Prostate gland (tissue), 2 donors: ENCODE data around the gene ZMYND10. TPM values are rescaled to one million over a fixed set of nuclear protein-coding genes. Genes with fewer than 3 reads are reported as not detected.

ENCODE experiments used
- DNase-seq: peaks from one replicate; pipeline ENCODE4 v3.0.0-alpha.2; 2019; ENCODE audit warnings: low spot score
- H3K27ac ChIP-seq, 2 donors: fragments of 200-600 bp; sonication (generic); 2 replicates each; pipeline ENCODE4 v1.5.1; 2017 to 2019
- H3K27me3 ChIP-seq: fragments of 200-600 bp; sonication (generic); replicated peaks from 2 replicates; pipeline ENCODE4 v1.5.1; 2019; ENCODE audit not compliant: insufficient read depth
- H3K36me3 ChIP-seq, 2 donors: fragments of 200-600 bp; sonication (generic); 1 replicate in 1 of 2; 2 replicates in 1 of 2; pipeline versions ENCODE4 v1.5.1 to v1.8.1; 2017 to 2019
- H3K4me1 ChIP-seq: fragments of 200-600 bp; sonication (generic); replicated peaks from 2 replicates; pipeline ENCODE4 v1.5.1; 2019
- H3K4me3 ChIP-seq, 2 donors: fragments of 200-600 bp; sonication (generic); 2 replicates each; pipeline ENCODE4 v1.5.1; 2017 to 2019
- H3K9me3 ChIP-seq: fragments of 200-600 bp; sonication (generic); 2 replicates; pipeline ENCODE4 v1.5.1; 2017
- POLR2A ChIP-seq: fragments of 450-650 bp; IDR thresholded peaks from one replicate; pipeline ENCODE4 v1.6.1; 2016; ENCODE audit warnings: antibody characterized with exemption, mild to moderate bottlenecking
- POLR2AphosphoS5 ChIP-seq: sonication (generic); formaldehyde crosslinking; IDR thresholded peaks from one replicate; pipeline ENCODE4 v1.6.1; 2017; ENCODE audit warnings: antibody characterized with exemption
- WGBS: methylation state at CpG from one replicate; pipeline ENCODE4 v1.1.5; 2018; 5-methylcytosine and 5-hydroxymethylcytosine counted together
- intact Hi-C: fragments of 100-400 bp; cut with DNase I; formaldehyde crosslinking; loops from one replicate; pipeline ENCODE4 v1.14.2; 2022
- total RNA-seq, 2 donors: library from RNA; depleted of rRNA; stranded (reverse); fragments of >200 nt; gene quantifications; one replicate each; pipeline ENCODE4 v1.1.0, GENCODE V29; 2016
- TF ChIP-seq, protein P1 (sequence below), 4 experiments: fragments of 200-600 bp in 2 of 4; fragments of 450-650 bp in 2 of 4; sonication (generic) in 2 of 4; IDR thresholded peaks; 1 replicate in 3 of 4; 2 replicates in 1 of 4; pipeline ENCODE4 v1.5.1; 2016 to 2019; ENCODE audit warnings: antibody characterized with exemption in 4 of 4, mild to moderate bottlenecking in 2 of 4, moderate library complexity in 2 of 4

Gene ZMYND10
- total RNA-seq, 2 donors from 2014 or later = 1.6 to 41.9 TPM

GRCh38 chr3:50298836-50299637, 46.5 kb downstream of the ZMYND10 start, which contains the start of the genes HYAL3 and NAA80:
Gene HYAL3 (minus strand): TSS chr3:50299405. CDS start chr3:50295602, 3,803 bp downstream.
Gene NAA80 (minus strand): TSS chr3:50299405. CDS start chr3:50297463, 1,942 bp downstream.
- Histone ChIP-seq H3K36me3 (no peaks in the 10 kb centered on the region), H3K27ac (peak within 1 kb of the TSS; percentile 84 to 89), H3K9me3 (no peaks in the 10 kb centered on the region), H3K4me1 (peaks cover 11% of the 10 kb centered on the region), H3K27me3 (no peaks in the 10 kb centered on the region), H3K4me3 (peak within 1 kb of the TSS; percentile 54 to 56)
- TF ChIP-seq, protein P1, sequence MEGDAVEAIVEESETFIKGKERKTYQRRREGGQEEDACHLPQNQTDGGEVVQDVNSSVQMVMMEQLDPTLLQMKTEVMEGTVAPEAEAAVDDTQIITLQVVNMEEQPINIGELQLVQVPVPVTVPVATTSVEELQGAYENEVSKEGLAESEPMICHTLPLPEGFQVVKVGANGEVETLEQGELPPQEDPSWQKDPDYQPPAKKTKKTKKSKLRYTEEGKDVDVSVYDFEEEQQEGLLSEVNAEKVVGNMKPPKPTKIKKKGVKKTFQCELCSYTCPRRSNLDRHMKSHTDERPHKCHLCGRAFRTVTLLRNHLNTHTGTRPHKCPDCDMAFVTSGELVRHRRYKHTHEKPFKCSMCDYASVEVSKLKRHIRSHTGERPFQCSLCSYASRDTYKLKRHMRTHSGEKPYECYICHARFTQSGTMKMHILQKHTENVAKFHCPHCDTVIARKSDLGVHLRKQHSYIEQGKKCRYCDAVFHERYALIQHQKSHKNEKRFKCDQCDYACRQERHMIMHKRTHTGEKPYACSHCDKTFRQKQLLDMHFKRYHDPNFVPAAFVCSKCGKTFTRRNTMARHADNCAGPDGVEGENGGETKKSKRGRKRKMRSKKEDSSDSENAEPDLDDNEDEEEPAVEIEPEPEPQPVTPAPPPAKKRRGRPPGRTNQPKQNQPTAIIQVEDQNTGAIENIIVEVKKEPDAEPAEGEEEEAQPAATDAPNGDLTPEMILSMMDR (IDR thresholded peaks at IDR 0.05) = peak in 3 of 4 experiments; percentile 19 to 68 (median 61)
- TF ChIP-seq POLR2AphosphoS5 (peak; percentile 94), POLR2A (peak; percentile 99)
- under 1% methylated on average over 53 of the region's 61 CpGs for WGBS
- peak; percentile 100 for DNase-seq
- intact Hi-C loops = no loop called here

DNA sequence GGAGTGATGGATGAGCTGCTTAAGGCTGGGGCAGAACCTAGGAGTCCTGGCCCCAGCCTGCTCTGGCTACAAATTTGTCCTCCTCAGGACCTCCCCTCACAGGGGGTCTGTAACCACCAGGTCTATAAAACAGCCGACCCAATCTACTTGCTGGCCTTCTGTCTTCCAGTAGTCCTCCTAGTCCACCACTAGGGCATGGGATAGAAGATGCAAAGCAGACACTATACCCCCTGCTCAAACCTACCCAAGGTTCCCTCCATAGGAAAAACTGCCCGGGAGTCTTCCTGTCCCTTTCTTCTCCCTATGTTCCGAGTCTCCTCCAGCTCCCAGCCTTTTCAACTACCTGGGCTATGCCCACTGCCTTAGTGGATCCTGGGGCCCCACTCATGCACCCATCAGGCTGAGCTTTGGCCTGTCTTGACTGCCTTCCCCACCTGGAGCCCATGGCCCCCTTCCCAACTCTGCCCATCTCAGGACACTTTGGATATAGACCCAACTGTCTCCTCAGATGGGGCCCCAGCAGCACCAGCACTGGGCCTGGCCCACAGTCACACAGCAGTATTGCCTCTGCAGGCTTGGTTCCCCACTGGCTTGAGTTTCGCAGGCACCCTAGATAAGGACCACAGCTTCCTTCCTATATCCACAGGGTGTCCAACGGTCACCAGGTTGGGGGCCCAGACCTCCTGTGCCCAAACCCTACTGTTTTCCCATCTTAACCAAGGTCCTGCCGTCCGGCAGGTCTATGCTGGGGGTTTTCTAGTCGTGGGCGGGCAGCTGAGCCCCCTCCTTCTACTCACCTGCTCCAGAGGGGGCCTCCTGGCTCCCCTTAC, 47.4 kb downstream of the ZMYND10 start:
- TF ChIP-seq, protein P1 (IDR thresholded peaks at IDR 0.05) = peak in 1 of 4 experiments; percentile 5
- TF ChIP-seq POLR2A = no peak
- no peak for TF ChIP-seq POLR2AphosphoS5
- Histone ChIP-seq H3K36me3 (no peaks in the 10 kb centered on the region), H3K9me3 (no peaks in the 10 kb centered on the region), H3K27ac (peak overlapping the region; percentile 84 to 89), H3K4me3 (peak overlapping the region; percentile 54 to 56), H3K27me3 (no peaks in the 10 kb centered on the region), H3K4me1 (peaks cover 11% of the 10 kb centered on the region)
- DNase-seq = no peak
- intact Hi-C loops = no loop called here
- 39% methylated on average over 9 of the region's 9 CpGs for WGBS

- no peak for DNase-seq
- Histone ChIP-seq H3K36me3 (no peaks in the 10 kb centered on the region), H3K4me3 (no peak overlapping the region), H3K27ac (no peak overlapping the region), H3K4me1 (peaks cover 16% of the 10 kb centered on the region), H3K9me3 (no peaks in the 10 kb centered on the region), H3K27me3 (no peaks in the 10 kb centered on the region)
- 93% methylated on average over 2 of the region's 2 CpGs for WGBS
- TF ChIP-seq POLR2AphosphoS5 (no peak), POLR2A (no peak)
- TF ChIP-seq, protein P1 (IDR thresholded peaks at IDR 0.05) = no peak
- intact Hi-C loops = no loop called here
Observed at GRCh38 chr3:50297384-50297775, 48.2 kb downstream of the ZMYND10 start.

DNA sequence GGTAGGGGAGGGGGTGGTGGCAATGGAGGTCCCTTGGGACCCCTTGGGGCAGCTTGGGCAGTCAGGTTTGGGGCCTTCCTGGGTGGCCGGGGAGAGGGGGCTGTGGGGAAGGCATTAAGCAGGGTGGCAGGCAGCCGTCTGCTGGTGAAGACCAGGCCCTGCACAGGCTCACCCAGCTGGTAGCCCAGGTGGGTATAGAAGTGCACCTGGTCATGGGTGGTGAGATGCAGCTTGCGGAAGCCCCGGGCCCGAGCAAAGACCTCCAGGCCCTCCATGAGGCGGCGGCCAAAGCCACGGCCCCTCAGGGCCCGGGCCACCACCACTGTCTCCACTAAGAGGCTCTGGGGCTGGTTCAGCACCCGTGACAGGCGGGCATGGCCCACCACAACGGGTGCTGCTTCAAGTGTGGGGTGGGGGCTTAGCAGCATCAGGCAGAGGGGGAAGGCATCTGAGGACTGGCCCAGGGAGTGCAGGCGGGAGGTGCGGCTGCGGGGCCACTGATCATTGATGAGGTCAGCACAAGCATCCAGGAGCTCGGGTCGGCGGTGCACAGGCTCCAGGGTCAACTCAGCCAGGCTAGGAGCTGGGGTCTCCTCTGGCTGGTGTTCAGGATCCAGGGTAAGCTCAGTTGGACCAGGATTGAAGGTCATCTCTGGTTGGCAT, 48.7 kb downstream of the ZMYND10 start:
- Histone ChIP-seq H3K9me3 (no peaks in the 10 kb centered on the region), H3K4me1 (peaks cover 16% of the 10 kb centered on the region)
- WGBS = 90% methylated on average over 15 of the region's 18 CpGs

More for the DNA sequence above, 48.7 kb downstream of the ZMYND10 start:
- no peaks in the 10 kb centered on the region for H3K27me3 ChIP-seq
- DNase-seq = no peak
- TF ChIP-seq POLR2AphosphoS5 (no peak), POLR2A (no peak)
- TF ChIP-seq, protein P1 (IDR thresholded peaks at IDR 0.05) = no peak
- no peak overlapping the region for H3K27ac ChIP-seq
- no peak overlapping the region for H3K4me3 ChIP-seq
- H3K36me3 ChIP-seq = no peaks in the 10 kb centered on the region
- intact Hi-C loops = no loop called here
